Panc1 (cell line): ENCODE measurements around the gene C11orf87. TPM values are rescaled to one million over a fixed set of nuclear protein-coding genes. Genes with fewer than 3 reads are reported as not detected.

Experiments
- ATAC-seq: fragments of 200-7000 bp; cut with Tn5 transposase; 2 replicates; pipeline ENCODE4 v1.9.1; 2020; ENCODE audit warnings: mild to moderate bottlenecking, moderate library complexity
- BruUV-seq: library from RNA; stranded (reverse); fragments of 400-500 nt; replicated peaks from 2 replicates; lab custom pipeline; 2021; lab: Mats Ljungman, UMichigan
- CTCF ChIA-PET: fragments of 300-600 bp; sonication (Branson Sonifier 250); formaldehyde crosslinking; loops from one replicate; lab custom pipeline; 2022; ENCODE audit warnings: antibody characterized with exemption; lab: Charles Lee
- POLR2A ChIA-PET: fragments of 300-600 bp; sonication (Branson Sonifier 250); formaldehyde crosslinking; loops from one replicate; lab custom pipeline; 2022; ENCODE audit warnings: antibody characterized with exemption; lab: Charles Lee
- DNase-seq: peaks from one replicate; pipeline ENCODE4 v3.0.0-alpha.2; 2010; ENCODE audit warnings: low read depth, low spot score
- H3K27ac ChIP-seq: 2 replicates; pipeline ENCODE4 v1.5.1; 2011; ENCODE audit warnings: mild to moderate bottlenecking, low read length, inconsistent platforms
- H3K27me3 ChIP-seq: fragments of 200-500 bp; sonication (Bioruptor generic); 2 replicates; pipeline ENCODE4 v1.6.0; 2014; ENCODE audit warnings: low read length, inconsistent platforms; ENCODE audit not compliant: control insufficient read depth, insufficient read depth
- H3K36me3 ChIP-seq: fragments of 200-500 bp; sonication (Bioruptor generic); 2 replicates; pipeline ENCODE4 v1.5.1; 2014; ENCODE audit warnings: inconsistent platforms, mild to moderate bottlenecking, low read length, moderate library complexity; ENCODE audit not compliant: control insufficient read depth, insufficient read depth
- H3K4me1 ChIP-seq: 2 replicates; pipeline ENCODE4 v1.5.1; 2011; ENCODE audit warnings: inconsistent platforms, mild to moderate bottlenecking, low read length, moderate library complexity; ENCODE audit not compliant: control insufficient read depth, insufficient read depth
- H3K4me3 ChIP-seq, 2 experiments: 2 replicates each; pipeline ENCODE4 v1.5.1; 2011 to 2012; ENCODE audit warnings: low read depth in 2 of 2, low read length in 2 of 2, mild to moderate bottlenecking in 2 of 2, inconsistent platforms in 1 of 2, moderate library complexity in 1 of 2
- H3K9me3 ChIP-seq: fragments of 200-500 bp; sonication (Bioruptor generic); 2 replicates; pipeline ENCODE4 v1.5.1; 2014; ENCODE audit warnings: low read depth, mild to moderate bottlenecking, inconsistent platforms, low read length, moderate library complexity; ENCODE audit not compliant: control insufficient read depth, insufficient read depth
- CTCF ChIP-seq: fragments of 450-650 bp; IDR thresholded peaks from 2 replicates; pipeline ENCODE4 v1.5.1; 2017; ENCODE audit warnings: mild to moderate bottlenecking
- POLR2AphosphoS5 ChIP-seq: IDR thresholded peaks from 2 replicates; pipeline ENCODE4 v1.6.1; 2012; ENCODE audit warnings: mild to moderate bottlenecking, low read depth, low read length, moderate library complexity
- REST ChIP-seq, 2 experiments: IDR thresholded peaks; 2 replicates each; pipeline ENCODE4 v1.6.1; 2011 to 2012; ENCODE audit warnings: low read depth in 2 of 2, control low read depth in 1 of 2, low read length in 1 of 2, mild to moderate bottlenecking in 1 of 2, moderate library complexity in 1 of 2; ENCODE audit not compliant: insufficient read depth in 1 of 2
- SIN3A ChIP-seq: IDR thresholded peaks from 2 replicates; pipeline ENCODE4 v1.6.1; 2012; ENCODE audit warnings: low read depth, mild to moderate bottlenecking, low read length, moderate library complexity, borderline replicate concordance; ENCODE audit not compliant: insufficient read depth
- TCF7L2 ChIP-seq: IDR thresholded peaks from 2 replicates; pipeline ENCODE4 v1.6.1; 2011; ENCODE audit warnings: mild to moderate bottlenecking, low read depth, low read length, inconsistent platforms
- in situ Hi-C: cut with HindIII; loops from 2 replicates; pipeline ENCODE4 v1.10.0; 2016; ENCODE audit warnings: low sequenced_read_pairs, low pct_unique_long_range_greater_than_20kb
- intact Hi-C: fragments of 100-400 bp; cut with micrococcal nuclease; formaldehyde crosslinking; loops from one replicate; pipeline ENCODE4 v1.10.0; 2022; ENCODE audit not compliant: unreplicated experiment
- total RNA-seq: library from RNA; stranded (reverse); gene quantifications from one replicate; pipeline ENCODE4 v1.2.1, GENCODE V29; 2021; ENCODE audit not compliant: unreplicated experiment

Gene C11orf87
- total RNA-seq, 1 experiment from 2014 or later = not detected

- BruUV-seq = no TSS peak
- ATAC-seq (no peak), DNase-seq (no peak)
- intact Hi-C loops = no loop called here
- H3K4me3 ChIP-seq = no peak overlapping the region
- no peaks in the 10 kb centered on the region for H3K4me1 ChIP-seq
- H3K9me3 ChIP-seq = no peaks in the 10 kb centered on the region
- in situ Hi-C loops = no loop called here
- H3K27me3 ChIP-seq = no peaks in the 10 kb centered on the region
- ChIA-PET POLR2A (interaction anchor here (0.7 kb wide), 1 partner anchor 8 kb away, joined by 4 read pairs; no protein-coding TSS in a partner anchor), CTCF (no interaction called here)
- H3K36me3 ChIP-seq = no peaks in the 10 kb centered on the region
- no peak for TF ChIP-seq CTCF
- no peak for TF ChIP-seq TCF7L2
- TF ChIP-seq REST (IDR thresholded peaks at IDR 0.05; ENCODE audit: insufficient read depth in 1 of 2, low read depth in 2 of 2, low read length in 1 of 2) = no peak
- TF ChIP-seq SIN3A = no peak
- no peak for TF ChIP-seq POLR2AphosphoS5
- no peak overlapping the region for H3K27ac ChIP-seq
These were observed 32.9 kb downstream of the C11orf87 start for GRCh38 chr11:109454857-109455256.
